GM19438 (cell line): ENCODE measurements around the gene ALDH4A1.
"Not testable (repeated sequence)": the region's sequence is repeated elsewhere in the genome, so short reads cannot be mapped to it uniquely, and the experiment has no call there.

ENCODE experiments used
- ATAC-seq: cut with Tn5 transposase; IDR thresholded peaks from one replicate; pipeline ENCODE4 v1.9.1; 2021; ENCODE audit warnings: low read depth; ENCODE audit not compliant: unreplicated experiment

The ALDH4A1 gene

DNA sequence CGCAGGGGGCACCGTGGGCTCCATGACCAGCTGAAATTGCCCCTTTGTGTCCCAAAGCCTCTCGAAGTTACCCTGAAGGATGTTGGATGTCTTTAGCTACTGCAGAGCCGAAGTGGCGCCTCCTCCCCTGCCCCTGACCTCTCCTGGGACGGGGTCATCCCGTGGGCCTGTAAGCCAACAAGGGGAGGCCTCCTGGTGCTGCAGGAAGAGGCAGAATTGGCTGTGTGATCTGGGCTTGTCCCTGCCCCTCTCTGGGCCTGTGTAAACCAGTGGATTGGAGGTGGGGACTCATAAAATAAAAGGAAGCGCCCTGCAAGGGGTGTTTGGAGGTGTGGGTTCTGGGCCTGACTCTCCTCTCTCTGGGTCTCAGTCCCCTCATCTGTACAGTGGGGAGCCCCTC is 40.8 kb downstream of the ALDH4A1 start:
- ATAC-seq = no peak

DNA sequence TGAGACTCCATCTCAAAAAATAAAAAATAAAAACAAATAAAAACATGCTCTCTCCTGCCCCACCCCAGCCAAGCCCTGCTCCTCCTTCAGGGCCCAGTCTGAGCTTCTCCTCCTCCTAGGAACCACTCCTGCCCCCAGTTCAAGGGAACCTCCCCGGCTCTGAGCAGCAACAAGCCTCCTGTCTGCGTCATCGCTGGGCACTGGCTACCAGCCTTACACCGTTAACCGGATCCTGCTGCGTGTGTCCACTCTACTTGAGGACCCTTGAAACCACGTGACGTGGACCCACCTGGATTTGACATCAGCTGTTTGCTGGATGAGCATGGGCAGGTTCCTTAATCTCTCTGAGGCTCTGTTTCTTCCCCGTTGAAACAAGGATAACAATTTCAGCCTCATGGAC is 41.3 kb downstream of the ALDH4A1 start:
- ATAC-seq = no peak

DNA sequence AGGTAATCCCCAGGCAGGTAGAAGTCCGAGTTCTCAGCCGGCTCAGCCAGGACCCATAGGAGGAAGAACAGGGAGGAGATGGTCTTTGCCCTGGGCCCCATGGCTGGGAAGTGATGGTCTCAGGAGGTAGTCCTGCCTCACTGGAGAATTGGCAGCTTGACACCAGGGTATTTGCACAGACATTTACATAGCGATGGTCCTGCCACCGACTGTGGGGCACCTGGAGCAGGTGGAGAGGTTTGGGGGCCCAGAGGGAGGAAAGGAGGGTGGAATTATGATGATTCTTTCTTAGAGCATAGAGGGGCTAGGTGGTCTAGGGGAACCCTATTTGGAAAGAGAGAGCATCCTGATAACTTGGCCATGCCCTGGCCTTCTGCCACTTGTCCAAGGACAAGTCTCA is 42.8 kb downstream of the ALDH4A1 start, which contains the start of gene TAS1R2:
TAS1R2 (minus strand) TSS at position 101 of the 400 bp plus-strand sequence; CDS start at position 101, 0 bp downstream.
- ATAC-seq = no peak

DNA sequence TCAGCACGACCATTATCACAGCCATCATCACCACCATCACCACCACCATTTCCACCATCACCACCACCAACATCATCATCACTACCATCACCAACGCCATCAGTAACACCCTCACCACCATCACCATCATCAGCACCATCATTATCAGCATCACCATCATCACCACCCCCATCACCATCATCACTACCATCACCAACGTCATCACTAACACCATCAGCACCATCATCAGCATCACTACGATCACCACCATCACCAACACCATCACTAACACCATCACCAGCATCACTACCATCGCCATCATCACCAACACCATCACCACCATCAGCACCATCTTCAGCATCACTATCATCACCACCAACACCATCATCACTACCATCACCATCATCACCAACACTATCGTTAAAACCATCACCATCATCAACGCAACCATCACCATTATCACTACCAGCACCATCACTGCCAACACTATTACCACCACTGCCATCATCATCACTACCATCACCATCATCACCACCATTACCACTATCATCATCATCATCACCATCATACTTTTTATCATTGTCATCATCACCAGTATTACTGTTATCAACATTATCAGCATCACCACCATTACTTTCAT is 44.2 kb downstream of the ALDH4A1 start:
- ATAC-seq = no peak

DNA sequence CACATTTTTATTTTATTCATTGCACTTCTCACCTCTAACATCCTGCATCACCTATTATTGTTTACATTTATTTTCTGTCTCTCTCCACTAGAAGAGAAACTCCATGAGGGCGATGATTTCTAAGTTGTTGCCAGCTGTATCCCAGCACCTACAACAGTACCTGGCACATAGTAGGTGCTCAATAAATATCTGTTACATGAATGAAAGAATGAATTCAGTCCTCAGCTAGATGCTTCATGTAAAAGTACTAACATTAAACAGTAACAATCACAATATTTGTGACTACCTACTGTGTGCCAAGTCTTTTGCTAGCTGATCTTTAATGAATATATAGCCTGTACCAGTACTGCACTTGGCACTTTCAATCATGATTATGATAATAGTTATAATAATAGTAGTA is 45.9 kb downstream of the ALDH4A1 start:
- no peak for ATAC-seq

DNA sequence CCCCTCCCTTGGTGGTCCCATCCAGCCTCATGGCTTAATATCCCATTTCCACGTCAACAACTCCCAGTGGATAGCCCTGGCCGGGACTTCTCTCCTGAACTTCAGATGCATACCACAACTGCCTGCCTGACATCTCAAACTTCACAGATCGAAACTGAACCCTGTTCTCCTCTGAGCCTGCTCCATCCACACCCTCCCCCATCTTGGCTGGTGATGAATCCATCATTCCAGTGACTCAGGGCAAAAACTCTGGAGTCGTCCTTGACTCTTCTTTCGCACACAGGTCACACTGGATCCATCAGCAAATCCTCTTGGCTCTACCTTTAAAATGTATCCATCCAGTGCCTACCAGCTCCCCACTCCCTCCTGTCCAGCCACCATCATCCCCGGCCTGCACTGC is 46.8 kb downstream of the ALDH4A1 start:
- no peak for ATAC-seq

DNA sequence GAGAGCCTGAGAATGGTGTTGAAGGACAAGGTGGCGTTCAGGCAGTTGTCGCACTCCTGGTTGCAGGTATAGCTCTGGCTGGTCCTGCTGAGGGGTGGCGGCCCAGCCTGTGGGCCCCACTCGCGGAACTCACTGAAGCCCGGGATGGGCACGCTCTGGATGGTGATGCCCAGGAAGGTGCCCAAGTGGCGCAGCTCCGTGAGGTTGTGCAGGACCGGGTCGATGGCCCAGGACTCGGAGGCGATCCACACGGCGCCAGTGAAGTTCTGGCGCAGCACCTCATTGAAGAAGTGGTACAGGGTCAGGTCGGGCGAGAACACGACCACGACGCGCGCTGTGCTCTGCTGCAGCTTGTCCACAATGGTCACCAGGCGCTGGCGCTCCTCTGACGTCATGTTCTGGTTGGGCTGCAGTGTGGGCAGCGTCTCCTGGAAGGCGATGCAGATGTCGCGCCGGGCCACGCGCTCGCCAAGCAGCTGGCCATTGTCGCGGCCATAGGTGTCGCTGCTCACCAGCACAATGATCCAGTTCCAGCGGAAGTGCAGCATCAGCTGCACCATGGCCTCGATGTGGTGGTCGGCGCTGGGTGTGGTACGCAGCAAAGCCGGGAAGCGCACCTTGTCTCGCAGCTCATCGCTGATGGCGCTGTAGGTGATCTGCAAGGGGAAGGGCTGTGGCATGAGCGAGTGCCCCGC is 47.9 kb downstream of the ALDH4A1 start:
- ATAC-seq = no peak

DNA sequence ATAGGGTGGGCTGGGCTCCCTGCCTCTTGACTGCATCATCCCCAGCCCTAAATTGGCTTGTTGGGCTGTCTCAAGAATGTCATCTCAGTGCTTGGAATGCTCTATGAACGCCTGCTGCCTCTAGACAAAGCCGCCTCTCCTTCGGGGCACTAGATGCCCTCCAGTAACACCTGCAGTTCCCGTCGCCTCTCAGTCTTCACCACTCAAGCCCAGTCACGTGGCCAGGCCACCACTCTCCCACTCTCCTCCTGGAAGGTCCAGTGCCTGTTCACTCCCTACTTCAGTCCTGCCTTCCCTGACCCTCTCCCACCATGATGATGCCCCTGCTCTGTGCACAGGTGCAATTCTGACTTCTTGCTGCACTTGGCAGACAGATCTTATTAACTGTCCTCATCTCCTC is 49.9 kb downstream of the ALDH4A1 start:
- no peak for ATAC-seq

DNA sequence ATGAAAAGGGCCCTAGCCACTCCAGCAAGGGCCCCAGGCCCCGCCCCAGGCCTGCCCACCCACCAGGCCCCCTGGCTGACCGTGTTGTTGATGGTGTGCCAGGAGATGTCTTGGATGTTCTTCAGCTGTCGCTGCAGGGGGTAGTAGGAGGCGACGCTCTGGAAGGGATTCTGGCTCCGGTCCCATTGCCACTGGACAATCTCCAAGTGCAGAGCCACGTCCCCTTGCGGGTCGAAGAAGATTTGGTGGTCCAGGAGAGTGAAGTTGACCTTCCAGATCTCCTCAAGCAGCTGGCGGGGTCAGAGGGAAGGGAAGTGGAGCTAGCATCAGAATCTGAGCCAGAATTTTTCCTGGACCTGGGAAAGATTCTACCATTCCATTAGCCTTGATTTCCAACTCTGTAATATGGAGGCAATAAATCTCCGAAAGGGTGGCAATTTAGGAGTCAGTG is 53.1 kb downstream of the ALDH4A1 start:
- ATAC-seq = no peak

DNA sequence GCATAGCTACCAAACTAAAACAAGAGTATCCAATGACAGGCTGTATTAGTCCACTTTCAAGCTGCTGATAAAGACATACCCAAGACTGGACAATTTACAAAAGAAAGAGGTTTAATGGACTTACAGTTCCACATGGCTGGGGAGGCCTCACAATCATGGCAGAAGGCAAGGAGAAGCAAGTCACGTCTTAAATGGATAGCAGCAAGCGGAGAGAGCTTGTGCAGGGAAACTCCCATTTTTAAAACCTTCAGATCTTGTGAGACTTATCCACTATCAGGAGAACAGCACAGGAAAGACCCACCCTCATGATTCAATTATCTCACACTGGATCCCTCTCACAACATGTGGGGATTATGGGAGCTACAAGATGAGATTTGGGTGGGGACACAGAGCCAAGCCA is 54.6 kb downstream of the ALDH4A1 start:
- not testable (repeated sequence) for ATAC-seq

DNA sequence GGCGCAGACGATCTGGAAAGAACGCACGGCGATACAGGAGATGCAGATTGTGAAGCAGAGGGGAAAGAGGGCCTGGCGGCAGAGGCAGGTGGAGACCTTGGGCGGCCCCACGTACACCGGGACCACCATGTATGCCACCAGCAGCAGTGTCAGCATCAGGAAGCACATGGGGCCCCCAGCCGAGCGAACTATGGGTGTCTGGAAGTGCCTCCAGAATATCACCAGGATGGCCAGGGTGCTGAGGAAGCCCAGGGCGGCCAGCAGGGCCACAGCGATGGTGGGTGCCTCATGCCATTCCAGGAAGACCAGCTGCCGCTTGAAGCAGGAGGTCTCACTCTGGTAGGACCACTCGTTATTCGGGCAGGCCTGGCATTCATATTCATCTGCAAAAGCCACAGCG is 62.2 kb downstream of the ALDH4A1 start:
- no peak for ATAC-seq

DNA sequence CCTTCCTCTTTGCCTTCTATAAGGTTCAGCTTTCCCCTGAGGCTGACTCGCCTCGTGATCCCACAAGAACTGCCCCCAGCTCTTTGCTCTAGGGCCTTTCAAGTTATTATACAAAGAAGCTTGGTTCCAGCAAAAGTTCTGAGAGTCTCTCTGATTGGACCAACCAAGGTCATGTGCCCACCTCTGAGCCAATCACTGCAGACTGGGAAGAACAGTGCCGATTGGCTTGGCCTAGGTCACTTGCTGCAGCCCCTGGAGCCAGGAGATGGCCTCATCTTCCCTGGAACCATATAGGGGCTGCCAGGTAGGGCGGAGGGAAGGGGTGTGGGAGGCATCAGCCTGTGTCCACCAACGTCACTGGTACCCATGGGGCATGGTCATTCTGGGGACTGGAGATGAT is 65.7 kb downstream of the ALDH4A1 start:
- ATAC-seq = no peak

DNA sequence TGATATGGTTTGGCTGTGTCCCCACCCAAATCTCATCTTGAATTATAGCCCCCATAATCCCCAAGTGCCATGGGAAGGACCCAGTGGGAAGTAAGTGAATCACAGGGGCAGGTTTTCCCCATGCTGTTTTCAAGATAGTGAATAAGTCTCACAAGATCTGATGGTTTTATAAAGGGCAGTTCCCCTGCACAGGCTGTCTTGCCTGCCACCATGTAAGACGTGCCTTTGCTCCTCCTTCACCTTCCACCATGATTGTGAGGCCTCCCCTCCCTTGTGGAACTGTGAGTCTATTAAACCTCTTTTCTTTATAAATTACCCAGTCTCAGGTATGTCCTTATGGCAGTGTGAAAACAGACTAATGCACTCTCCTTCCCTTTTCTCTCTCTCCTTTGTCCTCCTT is 70.0 kb downstream of the ALDH4A1 start:
- not testable (repeated sequence) for ATAC-seq

DNA sequence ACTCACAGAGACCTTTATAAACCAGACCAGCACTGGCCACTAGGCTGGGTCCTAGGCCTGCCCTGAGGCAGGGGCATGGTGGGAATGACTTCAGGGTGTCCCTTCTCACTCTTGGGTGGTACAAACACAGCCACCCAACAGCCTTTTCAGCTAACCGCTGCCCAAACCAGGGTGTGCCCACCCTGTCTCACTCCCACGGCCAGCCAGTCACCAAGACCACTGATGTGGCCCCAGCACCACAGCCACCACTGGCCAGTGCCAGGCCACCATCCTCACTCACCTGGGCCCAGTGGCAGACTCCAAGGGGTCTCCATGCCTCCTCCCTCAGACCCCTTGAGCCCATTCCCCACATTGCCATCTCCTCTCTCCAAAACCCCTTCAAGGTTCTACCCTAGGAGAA is 70.7 kb downstream of the ALDH4A1 start:
- ATAC-seq = no peak

DNA sequence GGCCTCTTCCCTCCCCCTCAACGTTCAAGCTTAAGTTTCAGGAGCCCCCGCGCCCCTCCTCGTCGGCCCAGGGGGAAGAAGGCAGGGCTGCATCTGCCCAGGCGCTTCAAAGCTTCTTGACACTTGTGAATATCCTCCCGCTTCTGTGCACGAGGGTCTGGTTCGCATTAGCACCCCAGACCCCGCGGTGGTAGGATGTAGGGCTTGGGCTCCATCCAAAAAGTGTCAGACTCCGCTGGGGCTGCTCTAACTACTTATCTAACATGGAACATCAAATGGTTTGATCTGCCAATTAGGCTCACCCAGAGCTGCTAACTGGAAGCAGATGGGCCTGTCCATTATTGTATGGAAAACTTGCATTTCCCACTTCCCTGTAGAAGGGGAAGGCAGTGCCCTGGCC is 71.8 kb downstream of the ALDH4A1 start:
- ATAC-seq = no peak

DNA sequence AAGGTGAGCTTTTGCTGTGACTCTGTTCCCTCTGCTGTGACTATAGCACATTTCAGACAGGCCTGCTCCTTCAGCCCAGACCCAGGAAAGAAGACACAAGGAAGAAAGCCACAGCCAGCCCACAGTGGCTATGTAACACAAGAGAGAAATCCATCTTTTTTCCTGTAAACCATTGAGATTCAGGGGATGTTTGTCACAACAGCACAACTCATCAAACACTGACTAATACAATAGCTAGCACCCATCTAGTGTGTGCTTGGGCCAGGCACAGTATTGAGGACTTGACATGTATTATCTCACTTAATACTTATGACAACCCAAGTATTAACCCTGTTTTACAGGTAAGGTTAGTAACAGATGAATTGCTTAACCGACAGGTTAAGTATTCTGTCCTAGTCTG is 72.7 kb downstream of the ALDH4A1 start:
- no peak for ATAC-seq

DNA sequence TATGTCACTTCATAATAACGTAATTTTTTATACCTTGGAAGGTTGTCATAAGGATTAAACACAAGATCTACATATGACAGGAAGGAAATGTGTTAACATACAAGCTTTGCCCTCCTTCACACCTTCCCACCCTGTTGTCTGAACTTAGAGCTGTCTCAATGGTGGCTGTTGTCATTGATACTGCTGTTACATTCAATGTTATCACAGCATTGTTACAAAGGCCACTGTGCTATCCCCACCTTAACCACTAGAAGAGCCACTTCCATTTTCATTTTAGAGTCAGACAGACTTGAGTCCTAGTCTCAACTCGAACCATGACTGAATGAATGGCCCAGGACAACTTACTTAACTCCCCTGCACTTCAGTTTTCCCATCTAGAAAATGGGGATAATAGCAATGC is 74.1 kb downstream of the ALDH4A1 start:
- ATAC-seq = no peak

DNA sequence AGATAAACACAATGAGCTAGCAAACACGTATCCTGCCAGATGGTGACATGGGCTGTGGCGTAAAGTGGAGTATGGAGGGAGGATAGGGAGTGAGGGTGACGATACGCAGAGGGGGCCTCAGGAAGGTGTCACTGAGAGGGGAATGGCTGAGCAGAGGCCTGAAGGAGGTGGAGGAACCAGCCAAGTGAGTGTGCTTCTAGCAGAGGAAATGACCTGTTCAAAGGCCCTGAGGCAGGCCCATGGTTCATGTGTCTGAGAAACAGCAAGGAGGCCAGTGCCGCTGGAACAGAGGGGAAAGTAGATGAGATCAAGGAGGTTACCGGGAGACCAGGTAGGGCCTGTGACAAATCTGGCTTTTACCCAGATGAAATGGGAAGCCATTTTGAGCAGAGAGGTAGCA is 78.9 kb downstream of the ALDH4A1 start:
- ATAC-seq = no peak
